ENCODE data around the gene BCAS4.

DNA sequence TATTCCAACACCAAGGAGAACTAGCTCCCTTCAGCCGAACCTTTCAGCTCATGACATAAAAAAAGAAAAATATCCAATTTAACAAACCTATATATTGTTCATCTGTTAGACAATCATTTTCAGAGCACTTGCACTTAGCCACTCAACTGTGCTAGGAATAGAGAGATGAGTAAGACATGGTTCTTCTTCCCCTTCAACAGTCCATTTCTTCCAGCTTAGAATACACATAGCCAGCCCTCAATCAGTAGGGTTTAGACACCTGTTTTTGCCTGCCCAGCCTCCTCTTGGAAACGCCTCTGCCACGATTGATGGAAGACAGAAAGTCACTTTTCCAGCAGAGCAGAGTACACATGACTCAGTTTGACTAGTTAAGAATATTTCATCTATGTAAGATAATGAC lies 114.6 kb downstream of the BCAS4 start:
- TF ChIP-seq EP300 (IDR thresholded peaks at IDR 0.05; ENCODE audit: borderline replicate concordance): no peak
- TF ChIP-seq, protein P1, sequence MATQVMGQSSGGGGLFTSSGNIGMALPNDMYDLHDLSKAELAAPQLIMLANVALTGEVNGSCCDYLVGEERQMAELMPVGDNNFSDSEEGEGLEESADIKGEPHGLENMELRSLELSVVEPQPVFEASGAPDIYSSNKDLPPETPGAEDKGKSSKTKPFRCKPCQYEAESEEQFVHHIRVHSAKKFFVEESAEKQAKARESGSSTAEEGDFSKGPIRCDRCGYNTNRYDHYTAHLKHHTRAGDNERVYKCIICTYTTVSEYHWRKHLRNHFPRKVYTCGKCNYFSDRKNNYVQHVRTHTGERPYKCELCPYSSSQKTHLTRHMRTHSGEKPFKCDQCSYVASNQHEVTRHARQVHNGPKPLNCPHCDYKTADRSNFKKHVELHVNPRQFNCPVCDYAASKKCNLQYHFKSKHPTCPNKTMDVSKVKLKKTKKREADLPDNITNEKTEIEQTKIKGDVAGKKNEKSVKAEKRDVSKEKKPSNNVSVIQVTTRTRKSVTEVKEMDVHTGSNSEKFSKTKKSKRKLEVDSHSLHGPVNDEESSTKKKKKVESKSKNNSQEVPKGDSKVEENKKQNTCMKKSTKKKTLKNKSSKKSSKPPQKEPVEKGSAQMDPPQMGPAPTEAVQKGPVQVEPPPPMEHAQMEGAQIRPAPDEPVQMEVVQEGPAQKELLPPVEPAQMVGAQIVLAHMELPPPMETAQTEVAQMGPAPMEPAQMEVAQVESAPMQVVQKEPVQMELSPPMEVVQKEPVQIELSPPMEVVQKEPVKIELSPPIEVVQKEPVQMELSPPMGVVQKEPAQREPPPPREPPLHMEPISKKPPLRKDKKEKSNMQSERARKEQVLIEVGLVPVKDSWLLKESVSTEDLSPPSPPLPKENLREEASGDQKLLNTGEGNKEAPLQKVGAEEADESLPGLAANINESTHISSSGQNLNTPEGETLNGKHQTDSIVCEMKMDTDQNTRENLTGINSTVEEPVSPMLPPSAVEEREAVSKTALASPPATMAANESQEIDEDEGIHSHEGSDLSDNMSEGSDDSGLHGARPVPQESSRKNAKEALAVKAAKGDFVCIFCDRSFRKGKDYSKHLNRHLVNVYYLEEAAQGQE (IDR thresholded peaks at IDR 0.05; ENCODE audit: low read depth): no peak
- TF ChIP-seq EGR1 (IDR thresholded peaks at IDR 0.05): no peak
- no peak for TF ChIP-seq FOXM1 (IDR thresholded peaks at IDR 0.05; ENCODE audit: borderline replicate concordance, low read depth)
- no peak for TF ChIP-seq TAF1 (IDR thresholded peaks at IDR 0.05; ENCODE audit: low read depth)
- TF ChIP-seq RAD21 (IDR thresholded peaks at IDR 0.05; ENCODE audit: low read depth): no peak
- no peak for TF ChIP-seq TEAD4 (IDR thresholded peaks at IDR 0.05)
- TF ChIP-seq NFIC (IDR thresholded peaks at IDR 0.05): no peak
- TF ChIP-seq YY1 (IDR thresholded peaks at IDR 0.05; ENCODE audit: low read depth): no peak
- TF ChIP-seq, protein P2, sequence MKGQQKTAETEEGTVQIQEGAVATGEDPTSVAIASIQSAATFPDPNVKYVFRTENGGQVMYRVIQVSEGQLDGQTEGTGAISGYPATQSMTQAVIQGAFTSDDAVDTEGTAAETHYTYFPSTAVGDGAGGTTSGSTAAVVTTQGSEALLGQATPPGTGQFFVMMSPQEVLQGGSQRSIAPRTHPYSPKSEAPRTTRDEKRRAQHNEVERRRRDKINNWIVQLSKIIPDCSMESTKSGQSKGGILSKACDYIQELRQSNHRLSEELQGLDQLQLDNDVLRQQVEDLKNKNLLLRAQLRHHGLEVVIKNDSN (IDR thresholded peaks at IDR 0.05): no peak
- TF ChIP-seq, protein P3, sequence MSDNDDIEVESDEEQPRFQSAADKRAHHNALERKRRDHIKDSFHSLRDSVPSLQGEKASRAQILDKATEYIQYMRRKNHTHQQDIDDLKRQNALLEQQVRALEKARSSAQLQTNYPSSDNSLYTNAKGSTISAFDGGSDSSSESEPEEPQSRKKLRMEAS (IDR thresholded peaks at IDR 0.05): no peak
- TF ChIP-seq ZBTB7A (IDR thresholded peaks at IDR 0.05; ENCODE audit: low read depth): no peak
- no peak for TF ChIP-seq CREB1 (IDR thresholded peaks at IDR 0.05; ENCODE audit: low read depth)
- no peak for TF ChIP-seq CEBPB (IDR thresholded peaks at IDR 0.05)

Measured in Ishikawa (cell line).